HG02678 (cell line): Measurements from ENCODE around the gene HERPUD1.
A peak's percentile ranks its signal among the peaks of the same experiment; 100 is the strongest.

Experiments
- ATAC-seq: cut with Tn5 transposase; IDR thresholded peaks from one replicate; pipeline ENCODE4 v1.9.1; 2021; ENCODE audit warnings: mild to moderate bottlenecking, moderate library complexity; ENCODE audit not compliant: unreplicated experiment

HERPUD1 gene

DNA sequence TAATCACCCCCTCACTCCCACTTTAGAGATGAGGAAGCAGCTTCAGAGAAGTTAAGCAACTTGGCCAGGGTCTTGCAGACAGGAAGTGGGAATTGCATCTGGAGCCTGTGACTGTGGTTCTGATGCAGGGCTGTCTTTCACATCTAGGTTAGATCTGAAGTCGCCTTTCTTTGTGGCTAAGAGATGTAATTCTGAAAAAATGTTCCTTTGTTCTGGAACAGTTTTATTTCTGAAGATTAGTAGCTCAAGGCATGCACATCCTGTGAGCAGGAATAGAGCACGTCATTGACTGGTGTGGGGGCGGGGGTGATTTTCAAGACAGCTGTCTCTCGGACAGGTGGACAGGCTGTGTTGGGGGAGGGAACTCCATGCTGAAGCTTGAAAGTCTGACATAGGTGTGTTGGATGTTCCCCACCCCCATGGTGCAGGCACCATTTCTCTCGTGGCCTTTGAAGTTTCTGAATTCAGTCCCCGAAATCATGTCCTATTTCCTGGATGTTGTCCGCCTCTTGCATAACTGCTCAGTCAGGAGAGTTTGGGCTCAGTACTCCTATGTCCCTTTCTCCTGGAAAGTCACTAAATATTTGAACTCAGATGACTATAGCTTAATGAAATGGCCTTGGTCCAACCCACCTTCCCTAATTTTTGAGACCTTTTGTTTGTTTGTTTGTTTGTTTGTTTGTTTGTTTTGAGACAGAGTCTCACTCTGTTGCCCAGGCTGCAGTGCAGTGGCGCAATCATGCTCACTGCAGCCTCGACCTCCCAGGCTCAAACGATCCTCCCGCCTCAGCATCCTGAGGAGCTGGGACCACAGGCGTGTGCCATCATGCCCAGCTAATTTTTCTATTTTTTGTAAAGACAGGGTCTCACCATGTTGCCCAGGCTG lies 21.0 kb upstream of the HERPUD1 start:
- ATAC-seq = no peak

DNA sequence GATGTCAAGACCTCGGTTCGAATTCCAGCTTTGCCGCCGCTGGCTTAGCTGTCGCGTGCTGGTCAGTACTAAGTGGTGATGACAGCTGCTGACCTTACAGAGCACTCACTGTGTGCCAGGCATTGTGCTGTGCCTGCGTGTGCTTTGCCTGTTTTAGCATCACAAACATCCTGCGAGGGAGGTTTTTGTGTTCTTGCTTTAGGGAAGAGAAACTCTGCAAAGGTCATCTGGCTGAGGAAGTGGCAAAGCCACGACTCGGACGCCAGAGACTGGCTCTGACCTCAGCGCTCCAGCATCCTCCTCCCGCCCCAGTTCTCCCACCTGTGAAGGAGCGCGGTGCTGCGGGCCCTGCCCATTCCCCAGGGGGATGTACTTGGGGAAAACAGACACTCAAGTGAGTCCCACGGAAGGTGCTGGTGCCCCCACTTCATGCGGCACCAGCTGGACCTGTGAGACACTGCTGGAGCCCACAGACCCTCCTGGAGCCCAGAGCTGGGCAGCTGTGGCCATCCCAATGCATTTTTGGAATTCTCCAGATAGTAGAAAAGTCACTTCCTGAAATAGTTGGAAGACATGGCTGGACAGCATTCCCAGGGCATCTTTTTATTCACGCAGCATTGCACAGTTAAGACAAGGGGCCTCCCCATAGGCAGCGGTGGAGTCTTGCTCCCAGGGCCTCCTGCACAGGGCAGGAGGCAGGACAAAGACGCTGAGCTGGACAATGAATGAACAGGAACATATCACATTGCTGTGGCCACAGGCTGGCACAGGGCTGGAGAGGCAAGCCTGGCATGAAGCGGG lies 20.0 kb upstream of the HERPUD1 start:
- peak; percentile 67 for ATAC-seq

DNA sequence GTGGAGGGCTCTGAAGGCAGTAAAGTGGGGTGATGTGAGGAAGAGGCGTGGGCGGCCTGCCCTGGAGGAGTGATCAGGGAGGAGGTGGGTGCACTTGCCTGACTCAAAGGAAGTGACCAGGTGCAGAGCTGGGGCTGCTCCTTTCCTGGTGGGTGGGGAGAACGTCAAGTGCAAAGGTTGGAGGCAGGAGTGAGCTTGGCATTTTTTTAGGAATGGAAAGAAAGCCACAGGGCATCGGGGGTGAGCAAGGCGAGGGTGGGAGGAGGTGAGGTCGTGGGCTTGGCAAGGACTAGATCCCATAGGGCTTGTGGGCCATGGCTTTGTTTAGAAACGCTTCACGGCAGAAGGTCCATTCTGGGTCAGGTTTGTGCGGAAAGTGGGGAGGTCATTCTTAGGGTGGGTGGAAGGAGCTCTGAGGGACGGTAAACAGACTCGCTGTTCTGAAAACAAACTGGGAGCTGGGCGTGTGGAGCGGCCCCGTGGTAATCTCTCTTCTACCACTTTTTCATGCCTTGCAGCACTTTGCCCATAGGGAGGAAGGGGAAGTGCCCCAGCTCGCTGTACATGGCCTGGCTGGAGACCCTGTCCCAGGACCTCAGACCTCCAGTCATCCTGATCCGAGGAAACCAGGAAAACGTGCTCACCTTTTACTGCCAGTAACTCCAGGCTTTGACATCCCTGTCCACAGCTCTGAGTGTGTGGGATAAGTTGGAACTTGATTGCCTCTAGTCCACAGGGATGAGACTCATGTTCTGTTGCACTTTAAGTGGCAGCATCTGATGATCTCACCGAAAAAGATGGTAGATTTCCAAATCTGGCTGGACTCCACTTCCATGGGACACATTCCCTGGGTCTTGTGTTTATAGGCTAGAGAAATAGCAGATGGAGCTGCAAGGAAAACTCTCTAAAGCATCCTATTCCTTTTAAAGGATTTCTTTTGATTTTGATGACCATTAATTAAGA lies 18.9 kb upstream of the HERPUD1 start:
- ATAC-seq = no peak

DNA sequence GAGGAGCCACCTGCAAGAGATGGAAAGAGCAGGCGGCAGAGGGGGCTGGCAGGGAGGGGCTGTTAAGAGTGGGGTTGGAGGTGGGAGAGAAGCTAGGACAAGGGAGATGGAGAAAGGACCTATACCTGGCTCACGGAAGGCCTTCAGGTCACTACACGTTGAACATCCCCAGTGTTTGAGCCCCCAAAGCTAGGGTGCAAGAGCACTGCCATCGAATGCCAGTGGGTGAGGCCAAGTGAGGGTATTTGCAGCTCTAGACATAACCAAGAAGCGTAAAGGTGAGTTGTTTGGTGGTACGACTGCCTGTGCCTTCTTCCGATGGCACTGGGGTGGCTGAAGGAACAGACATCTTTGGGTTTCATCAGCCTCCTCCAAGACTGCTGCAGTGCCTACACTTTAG lies 17.0 kb upstream of the HERPUD1 start:
- ATAC-seq = no peak

DNA sequence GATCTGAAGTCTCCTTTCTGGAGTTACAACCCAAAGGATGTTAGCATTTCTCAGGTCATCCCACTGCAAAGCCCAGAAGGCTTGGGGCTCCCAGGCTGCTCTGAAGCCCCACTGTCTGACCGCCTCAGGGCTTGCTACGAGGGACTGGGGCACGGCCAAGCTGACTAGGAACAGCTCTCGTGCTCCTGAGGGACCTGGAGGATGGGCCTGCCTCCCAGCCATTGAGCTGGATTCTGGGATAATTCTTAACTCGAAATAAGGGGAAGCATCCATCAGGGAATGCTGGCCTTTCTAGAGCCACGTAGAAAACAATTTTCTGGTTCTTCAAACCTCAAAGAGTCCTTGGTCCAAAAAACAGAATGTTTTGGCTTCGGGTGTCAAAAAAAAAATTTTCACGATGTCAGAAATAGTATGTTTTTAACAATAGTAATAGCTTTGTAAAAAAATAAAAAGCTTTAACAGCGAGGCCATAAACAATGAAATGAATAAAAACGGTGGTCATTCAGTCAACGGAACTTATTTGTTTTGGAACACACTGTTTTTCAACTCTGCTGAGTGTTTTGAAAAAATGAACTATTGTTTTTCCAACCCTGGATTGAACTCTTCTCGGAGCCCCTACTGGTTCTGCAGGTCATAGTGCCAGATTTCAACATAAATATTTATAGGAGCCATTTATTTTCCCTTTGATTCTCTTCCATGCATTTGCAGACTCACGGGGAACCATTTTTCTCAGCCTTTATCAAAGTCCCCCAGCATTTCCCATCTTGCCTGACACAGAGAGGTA lies 16.4 kb upstream of the HERPUD1 start:
- ATAC-seq = no peak

DNA sequence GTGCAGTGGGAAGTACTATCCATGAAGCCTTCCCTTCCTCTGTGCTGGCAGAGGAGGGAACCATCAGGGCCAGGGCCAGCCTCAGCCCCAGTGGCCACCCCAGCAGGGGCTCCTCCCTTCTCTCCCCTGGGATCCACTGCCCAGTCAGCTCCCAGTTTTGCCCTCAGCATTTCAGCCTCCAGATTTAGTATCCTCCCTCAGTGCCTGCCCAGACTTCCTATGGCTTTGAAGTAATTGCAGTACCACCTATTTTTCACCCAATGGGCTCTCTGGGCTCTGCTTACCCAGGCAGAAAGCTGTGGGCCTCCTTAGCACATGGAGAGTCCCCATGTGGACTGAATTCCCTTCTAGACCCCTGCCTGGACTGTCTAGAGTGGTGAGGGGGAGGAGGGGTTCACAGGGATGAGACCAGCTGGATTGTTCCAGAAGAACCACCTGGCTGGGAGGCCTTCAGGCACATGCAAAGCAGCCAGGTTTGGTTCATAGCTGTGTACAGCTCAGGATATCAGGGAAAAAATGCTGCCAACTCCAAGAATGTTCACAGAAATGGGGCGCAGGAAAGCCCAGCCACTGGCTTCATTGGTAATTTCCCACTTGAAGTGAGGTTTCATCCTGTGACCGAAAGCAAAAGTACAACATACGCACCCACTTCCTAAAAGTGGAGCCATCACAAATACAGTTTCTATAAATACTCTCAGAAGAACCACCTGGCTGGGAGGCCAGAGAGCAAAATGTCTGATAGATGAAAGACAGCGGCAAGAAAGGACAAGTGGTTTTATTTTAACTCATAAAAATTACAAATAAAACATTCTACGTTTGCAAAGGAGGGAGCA lies 15.2 kb upstream of the HERPUD1 start:
- ATAC-seq = peak; percentile 76

DNA sequence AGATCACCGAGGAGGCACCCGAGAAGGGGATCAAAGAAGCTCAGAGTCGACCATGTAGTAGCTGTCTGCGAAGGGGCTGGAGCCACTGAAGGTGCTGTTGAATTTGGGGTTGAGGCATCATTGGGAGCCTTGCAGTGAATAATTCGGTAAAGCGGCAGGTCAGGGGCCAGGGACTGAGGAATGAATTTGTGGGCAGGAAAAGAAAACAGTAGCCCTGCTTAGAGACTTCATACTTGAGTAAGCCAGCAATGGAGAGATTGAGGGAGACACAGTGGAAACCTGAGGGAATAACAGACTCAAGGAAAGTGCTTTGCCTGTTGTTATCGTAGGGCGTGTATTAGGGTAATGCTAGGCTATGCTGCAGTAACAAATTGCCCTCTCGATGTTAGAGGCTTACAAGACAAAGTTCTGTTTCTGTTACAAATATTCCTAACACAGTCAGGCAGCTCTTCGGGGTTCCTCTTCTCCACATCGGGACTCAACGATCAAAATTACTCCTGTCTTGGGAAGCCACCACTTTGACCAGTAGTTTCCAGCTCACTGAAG lies 13.4 kb upstream of the HERPUD1 start:
- ATAC-seq = no peak

DNA sequence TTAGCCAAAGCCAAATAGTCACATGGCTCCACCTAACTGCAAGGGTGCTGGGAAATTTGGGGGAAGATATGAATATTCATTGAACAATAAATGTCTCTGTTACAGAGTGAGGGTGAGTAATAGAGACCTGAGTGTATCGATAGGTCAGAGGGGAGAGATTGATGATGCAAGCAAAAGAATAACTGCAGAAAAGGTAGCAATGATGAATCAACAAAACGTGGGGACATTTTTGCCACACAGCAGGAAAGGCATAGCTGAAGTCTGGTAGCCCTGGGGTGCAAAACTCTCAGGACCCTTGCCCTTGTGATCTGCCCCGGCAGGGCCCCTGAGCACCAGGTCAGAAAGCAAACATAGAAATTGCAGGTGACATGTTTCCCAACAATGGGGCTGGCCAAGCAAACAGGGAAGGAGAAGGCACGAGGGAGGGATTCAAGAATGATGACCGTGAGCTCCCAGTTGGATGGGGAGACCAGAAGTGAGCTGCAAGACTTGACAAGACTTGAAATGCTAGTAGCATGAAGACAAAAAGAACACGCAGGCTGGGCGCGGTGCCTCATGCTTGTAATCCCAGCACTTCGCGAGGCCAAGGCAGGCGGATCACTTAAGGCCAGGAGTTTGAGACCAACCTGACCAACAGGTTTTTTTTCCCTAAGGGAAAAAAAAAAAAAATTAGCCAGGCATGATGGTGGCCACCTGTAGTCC lies 12.7 kb upstream of the HERPUD1 start:
- ATAC-seq = no peak

DNA sequence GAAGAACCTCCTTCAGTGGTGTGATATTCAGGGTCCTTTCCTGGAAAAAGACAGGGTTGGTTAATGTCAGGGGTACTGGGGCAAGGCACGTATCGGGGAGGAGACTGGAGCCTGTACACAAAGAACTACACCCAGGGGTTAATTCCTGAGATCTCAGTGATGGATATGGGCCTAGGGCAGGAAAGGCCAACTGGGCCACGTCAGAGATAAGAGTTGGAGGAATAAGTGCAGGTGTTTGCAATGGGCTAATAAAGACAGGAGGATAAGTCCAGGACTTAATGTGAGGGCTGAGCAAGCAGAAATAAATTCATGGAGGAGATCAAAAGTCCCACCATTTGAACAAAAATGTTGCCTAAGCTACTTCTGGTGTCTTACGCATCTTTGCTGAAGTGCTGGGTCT lies 10.4 kb upstream of the HERPUD1 start:
- ATAC-seq = no peak

DNA sequence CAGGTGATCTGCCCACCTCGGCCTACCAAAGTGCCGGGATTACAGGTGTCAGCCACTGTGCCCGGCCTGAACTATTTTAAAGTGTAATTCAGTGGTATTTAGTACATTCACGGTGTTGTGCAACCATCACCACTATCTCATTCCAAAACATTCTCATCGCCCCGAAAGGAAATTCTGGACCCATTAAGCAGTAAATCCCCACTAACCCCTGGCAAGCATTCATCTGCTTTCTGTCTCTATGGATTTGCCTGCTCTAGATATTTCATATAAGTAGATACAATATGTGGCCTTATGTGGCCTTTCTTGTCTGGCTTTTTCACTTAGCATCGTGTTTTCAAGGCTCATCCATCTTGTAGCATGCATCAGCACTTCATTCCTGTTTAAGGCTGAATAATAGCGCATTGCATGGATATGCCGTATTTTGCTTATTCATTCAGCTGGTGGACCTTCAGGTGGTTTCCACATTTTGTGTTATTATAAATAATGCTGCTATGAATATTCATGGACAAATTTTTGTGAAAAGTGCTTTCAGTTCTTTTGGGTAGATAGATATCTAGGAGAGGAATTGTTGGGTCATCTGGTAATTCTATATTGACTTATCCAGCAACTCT lies 8.4 kb upstream of the HERPUD1 start:
- no peak for ATAC-seq

DNA sequence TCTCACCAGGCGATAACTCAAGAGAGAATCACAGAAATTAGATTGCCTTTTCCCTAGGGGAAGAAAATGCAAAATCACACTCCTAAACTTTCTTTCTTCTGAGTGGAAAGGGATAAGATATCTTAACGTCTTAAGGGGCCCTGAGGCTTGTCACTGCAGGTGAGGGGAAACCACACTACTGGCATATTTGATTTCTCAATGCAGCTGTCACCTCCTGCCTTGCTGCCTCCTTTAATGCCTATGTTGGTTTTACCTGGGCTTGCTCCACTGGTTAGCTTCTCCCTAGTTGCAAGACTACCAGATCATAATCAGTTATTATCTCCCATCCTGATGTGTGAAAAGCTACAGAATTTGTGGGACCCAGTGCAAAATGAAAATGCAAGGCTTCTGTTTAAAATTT lies 4.5 kb upstream of the HERPUD1 start:
- ATAC-seq = no peak

DNA sequence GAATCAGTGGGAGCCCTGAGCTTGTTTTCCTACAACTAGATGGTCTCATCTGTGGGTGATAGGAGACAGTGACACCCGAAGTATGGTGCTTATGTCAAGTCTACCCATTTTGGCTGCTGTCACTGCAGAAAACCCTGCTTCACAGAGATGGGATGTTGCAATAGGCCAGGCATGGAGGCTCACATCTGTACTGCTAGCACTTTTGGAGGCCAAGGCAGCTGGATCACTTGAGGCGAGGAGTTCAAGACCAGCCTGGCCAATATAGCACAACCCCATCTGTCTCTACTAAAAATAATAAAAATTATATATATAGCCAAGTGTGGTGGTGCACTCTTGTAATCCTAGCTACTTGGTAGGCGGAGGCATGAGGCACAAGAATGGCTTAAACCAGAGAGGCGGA lies 2.3 kb upstream of the HERPUD1 start:
- ATAC-seq = no peak

DNA sequence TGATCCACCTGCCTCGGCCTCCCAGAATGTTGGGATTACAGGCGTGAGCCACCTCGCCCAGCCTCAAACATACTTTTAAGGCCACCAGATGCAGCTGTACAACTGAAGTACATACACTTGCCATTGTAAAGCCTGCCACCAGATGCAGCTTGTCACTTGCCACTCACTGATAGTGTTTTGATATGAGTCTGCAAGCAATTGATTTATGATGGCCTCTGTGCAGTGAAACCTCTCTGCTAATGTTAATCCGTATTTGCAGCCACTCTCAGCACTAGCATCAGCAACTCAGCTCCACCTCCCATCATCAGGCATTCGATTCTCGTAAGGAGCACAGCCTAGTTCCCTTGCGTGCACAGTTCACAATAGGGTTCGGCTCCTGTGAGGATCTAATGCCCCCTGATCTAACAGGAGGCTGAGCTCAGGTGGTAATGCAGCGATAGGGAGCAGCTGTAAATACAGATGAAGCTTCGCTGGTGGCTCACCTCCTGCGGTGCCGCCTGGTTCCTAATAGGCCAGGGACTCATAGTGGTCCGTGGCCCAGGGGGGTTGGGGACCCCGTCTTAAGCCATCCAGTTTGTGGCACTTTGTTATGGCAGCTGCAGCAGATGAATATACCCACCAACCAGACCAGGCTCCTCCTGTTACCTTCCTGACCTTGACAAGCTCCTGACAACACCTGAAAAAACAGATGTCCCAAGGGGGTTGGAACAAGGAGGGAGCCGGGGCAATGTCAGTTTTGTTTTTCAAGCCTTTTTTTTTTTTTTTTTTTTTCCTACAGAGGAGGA lies 1.3 kb upstream of the HERPUD1 start:
- no peak for ATAC-seq

DNA sequence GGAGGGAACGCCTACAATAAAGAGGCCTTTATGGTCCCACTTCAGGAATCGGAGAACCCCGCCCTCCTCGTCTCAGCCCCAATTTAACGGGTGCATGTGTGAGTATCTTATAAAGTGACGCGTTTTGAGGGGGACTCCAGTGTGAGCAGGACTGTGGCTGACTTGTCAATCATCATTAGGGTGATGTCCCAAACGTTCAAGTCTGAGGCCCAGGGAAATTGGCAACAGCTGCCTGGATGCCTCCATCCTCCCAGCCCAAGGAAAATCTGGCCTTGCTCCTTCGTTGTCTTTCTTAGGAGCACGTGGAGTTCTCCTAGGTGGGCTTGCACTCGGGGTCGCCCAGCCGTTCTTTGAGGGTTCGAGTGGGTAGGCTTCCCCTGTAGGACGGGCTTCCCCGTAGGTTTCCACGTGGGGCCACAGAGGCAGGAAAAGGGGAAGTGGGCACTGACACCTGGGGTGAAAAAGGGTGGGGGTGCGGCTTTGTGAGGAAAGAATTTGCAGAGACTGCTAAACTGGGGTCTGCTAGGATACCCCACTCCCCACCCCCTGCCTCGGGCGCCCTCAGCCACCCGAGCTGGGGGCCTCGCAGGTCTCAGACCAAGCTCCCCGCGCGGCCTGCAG lies 561 bp upstream of the HERPUD1 start:
- peak; percentile 38 for ATAC-seq

DNA sequence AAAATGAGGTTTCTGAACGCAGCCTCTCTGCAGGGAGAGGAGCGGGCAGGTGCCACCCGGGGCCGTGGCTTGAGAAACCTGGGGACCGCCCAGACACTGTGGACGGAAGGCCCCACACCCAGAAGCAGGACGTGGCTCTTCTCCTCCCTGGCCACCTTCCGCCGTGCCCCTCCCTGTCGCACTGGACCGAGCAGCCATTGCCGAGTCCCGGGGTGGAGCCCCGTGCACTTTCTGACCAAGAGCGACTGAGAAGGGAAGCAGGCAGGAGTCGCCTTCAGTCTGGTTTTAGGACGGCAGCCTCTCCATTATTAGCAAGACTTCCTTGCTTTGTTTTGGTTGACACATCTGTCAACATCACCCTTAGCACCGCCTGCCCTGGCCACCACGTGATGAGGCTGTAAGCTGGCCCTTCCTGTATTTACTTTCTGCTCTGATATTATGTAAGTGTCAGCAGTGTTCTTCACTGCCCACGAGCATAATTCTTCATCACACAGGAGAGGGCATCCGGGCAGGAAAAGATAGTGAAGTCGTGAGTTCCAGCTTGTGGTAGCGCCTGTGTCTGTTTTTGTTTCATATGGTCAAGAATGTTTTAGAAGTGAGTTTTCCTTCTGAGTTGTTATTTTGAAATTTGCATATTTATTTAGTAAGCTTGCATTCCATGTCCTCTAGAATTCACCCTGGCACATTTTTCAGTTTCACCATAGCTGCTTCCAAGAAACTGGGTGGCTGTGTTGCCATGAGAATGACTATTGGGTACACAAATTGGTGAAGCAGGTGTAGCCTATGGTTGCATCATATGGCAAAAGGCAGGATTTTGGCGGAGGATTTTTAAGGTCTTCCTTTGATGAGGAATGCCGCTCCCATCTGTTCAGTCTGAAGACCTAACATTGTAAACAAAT lies 1.0 kb downstream of the HERPUD1 start:
- ATAC-seq = no peak
